PC-3 (cell line): ENCODE data around the gene PFKM. TPM values are rescaled to one million over a fixed set of nuclear protein-coding genes. Genes with fewer than 3 reads are reported as not detected.

Experiments used
- ATAC-seq: fragments of 200-7000 bp; cut with Tn5 transposase; 2 replicates; pipeline ENCODE4 v1.9.1; 2020; ENCODE audit warnings: mild to moderate bottlenecking, moderate library complexity
- BruUV-seq: library from RNA; stranded (reverse); fragments of 400-500 nt; replicated peaks from 2 replicates; lab custom pipeline; 2021; lab: Mats Ljungman, UMichigan
- CTCF ChIA-PET: fragments of 300-600 bp; sonication (Branson Sonifier 250); formaldehyde crosslinking; loops from one replicate; lab custom pipeline; 2022; ENCODE audit warnings: antibody characterized with exemption; lab: Charles Lee
- POLR2A ChIA-PET: fragments of 300-600 bp; sonication (Branson Sonifier 250); formaldehyde crosslinking; loops from one replicate; lab custom pipeline; 2022; ENCODE audit warnings: antibody characterized with exemption; ENCODE audit not compliant: unreplicated experiment; lab: Charles Lee
- DNase-seq: peaks from one replicate; pipeline ENCODE4 v3.0.0-alpha.2; 2015
- H2AFZ ChIP-seq: fragments of 300-600 bp; sonication (generic); 2 replicates; pipeline ENCODE4 v1.6.0; 2016; ENCODE audit warnings: antibody characterized with exemption, low read length
- H3F3A ChIP-seq: fragments of 300-600 bp; sonication (generic); one replicate; pipeline ENCODE4 v1.6.0; 2017; ENCODE audit warnings: antibody characterized with exemption, low read length, control low read depth, mild to moderate bottlenecking; ENCODE audit not compliant: unreplicated experiment
- H3K27ac ChIP-seq: fragments of 300-600 bp; sonication (generic); 2 replicates; pipeline ENCODE4 v1.5.1; 2016; ENCODE audit warnings: mild to moderate bottlenecking, low read length
- H3K27me3 ChIP-seq: fragments of 300-600 bp; sonication (generic); 2 replicates; pipeline ENCODE4 v1.6.1; 2016; ENCODE audit warnings: low read length, mixed read lengths
- H3K36me3 ChIP-seq: fragments of 300-600 bp; sonication (generic); 2 replicates; pipeline ENCODE4 v1.6.1; 2016; ENCODE audit warnings: low read depth, mixed run types, low read length, mixed read lengths
- H3K4me1 ChIP-seq: fragments of 300-600 bp; sonication (generic); 2 replicates; pipeline ENCODE4 v1.5.1; 2016; ENCODE audit warnings: low read length; ENCODE audit not compliant: insufficient read depth
- H3K4me2 ChIP-seq: fragments of 300-600 bp; sonication (generic); 2 replicates; pipeline ENCODE4 v1.6.0; 2016; ENCODE audit warnings: low read length
- H3K4me3 ChIP-seq: fragments of 300-600 bp; sonication (generic); 2 replicates; pipeline ENCODE4 v1.5.1; 2016; ENCODE audit warnings: mild to moderate bottlenecking, low read length, mixed read lengths
- H3K79me2 ChIP-seq: fragments of 300-600 bp; sonication (generic); 2 replicates; pipeline ENCODE4 v1.6.1; 2017; ENCODE audit warnings: low read length, mixed read lengths
- H3K9ac ChIP-seq: fragments of 300-600 bp; sonication (generic); 2 replicates; pipeline ENCODE4 v1.6.0; 2016; ENCODE audit warnings: mild to moderate bottlenecking, low read length
- H3K9me2 ChIP-seq: fragments of 300-600 bp; sonication (generic); replicated peaks from 2 replicates; pipeline ENCODE4 v1.6.1; 2016; ENCODE audit warnings: mixed run types, low read length, mixed read lengths
- H3K9me3 ChIP-seq: fragments of 300-600 bp; sonication (generic); 2 replicates; pipeline ENCODE4 v1.6.1; 2016; ENCODE audit warnings: low read length, mixed read lengths
- H4K20me1 ChIP-seq: fragments of 300-600 bp; sonication (generic); 2 replicates; pipeline ENCODE4 v1.6.1; 2016; ENCODE audit warnings: low read length, mixed read lengths
- EZH2 ChIP-seq: fragments of 300-600 bp; sonication (generic); IDR thresholded peaks from one replicate; pipeline ENCODE4 v1.6.1; 2017; ENCODE audit warnings: antibody characterized with exemption, mild to moderate bottlenecking, low read length; ENCODE audit not compliant: unreplicated experiment
- EZH2phosphoT487 ChIP-seq: fragments of 300-600 bp; sonication (generic); IDR thresholded peaks from 2 replicates; pipeline ENCODE4 v1.6.1; 2018; ENCODE audit warnings: mild to moderate bottlenecking, antibody characterized with exemption, low read length, borderline replicate concordance
- intact Hi-C: fragments of 100-400 bp; cut with micrococcal nuclease; formaldehyde crosslinking; loops from 2 replicates; pipeline ENCODE4 v1.9.0; 2023
- total RNA-seq: library from RNA; depleted of rRNA; stranded (reverse); fragments of >200 nt; gene quantifications from 2 replicates; pipeline ENCODE4 v1.2.3, GENCODE V29; 2014
- TF ChIP-seq, protein P1 (sequence below): fragments of 300-600 bp; sonication (generic); conservative IDR thresholded peaks from 2 replicates; pipeline ENCODE4 v1.5.1; 2017; ENCODE audit warnings: antibody characterized with exemption, low read depth, mild to moderate bottlenecking, low read length

The PFKM gene
- total RNA-seq, 1 experiment from 2014 or later: 62.2 TPM

DNA sequence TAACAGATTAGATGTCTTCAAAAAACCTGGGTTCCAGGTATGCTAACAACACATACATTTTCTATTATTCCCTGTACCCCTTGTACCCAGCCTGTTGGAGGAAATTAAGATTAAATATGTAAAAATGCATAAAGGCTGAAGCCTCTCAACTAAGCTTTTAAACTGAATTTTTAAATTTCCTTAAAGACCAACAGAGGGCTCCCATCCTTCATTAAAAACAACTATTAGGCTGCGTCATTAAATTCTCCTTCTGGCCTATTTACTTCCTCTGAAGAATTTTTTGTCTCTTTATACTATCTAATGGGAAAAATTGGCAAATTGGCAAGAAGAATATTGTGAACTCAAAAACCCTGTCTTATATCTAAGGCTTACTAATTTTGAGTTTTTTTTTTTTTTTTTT is 35.1 kb upstream of the PFKM start:
- no peaks in the 10 kb centered on the region for H3K27me3 ChIP-seq
- CTCF ChIA-PET: interaction anchor here (0.6 kb wide), 1 partner anchor 21 kb away, joined by 3 read pairs; no protein-coding TSS in a partner anchor
- ATAC-seq: peak; percentile 27; the same call in 1 of the 2 replicates

DNA sequence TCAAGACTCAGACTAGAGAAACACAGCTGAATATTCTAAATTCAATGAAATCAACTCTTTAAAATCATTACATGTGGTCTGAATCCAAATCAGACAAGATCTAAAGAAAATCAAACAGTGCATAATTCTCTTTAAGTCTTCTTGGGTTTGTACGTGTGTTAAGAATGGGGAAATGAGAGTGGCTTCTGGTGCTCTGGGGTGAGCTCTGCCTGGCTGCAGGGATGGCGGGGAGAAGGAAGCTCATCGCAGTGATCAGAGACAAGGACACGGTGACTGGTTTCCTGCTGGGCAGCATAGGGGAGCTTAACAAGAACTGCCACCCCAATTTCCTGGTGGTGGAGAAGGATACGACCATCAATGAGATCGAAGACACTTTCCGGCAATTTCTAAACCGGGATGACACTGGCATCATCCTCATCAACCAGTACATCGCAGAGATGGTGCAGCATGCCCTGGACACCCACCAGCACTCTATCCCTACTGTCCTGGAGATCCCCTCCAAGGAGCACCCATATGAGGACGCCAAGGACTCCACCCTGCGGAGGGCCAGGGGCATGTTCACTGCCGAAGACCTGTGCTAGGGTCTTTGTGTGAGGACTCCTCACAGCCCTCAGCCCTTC is 34.2 kb upstream of the PFKM start:
- H3K9me3 ChIP-seq: no peaks in the 10 kb centered on the region
- ATAC-seq (no peak), DNase-seq (no peak)
- intact Hi-C loops: loop anchor here (1.0 kb wide), 3 partner anchors 80 to 369 kb away; no protein-coding TSS in a partner anchor
- H2AFZ ChIP-seq: no peak overlapping the region
- H3K27ac ChIP-seq: no peak overlapping the region
- H3K4me3 ChIP-seq: no peak overlapping the region
- no peak overlapping the region for H3K9ac ChIP-seq
- ChIA-PET POLR2A (no interaction called here), CTCF (no interaction called here)
- no peaks in the 10 kb centered on the region for H3F3A ChIP-seq
- H3K4me1 ChIP-seq: no peaks in the 10 kb centered on the region
- H3K79me2 ChIP-seq: no peaks in the 10 kb centered on the region
- H3K27me3 ChIP-seq: no peaks in the 10 kb centered on the region
- H3K36me3 ChIP-seq: peaks cover 34% of the 10 kb centered on the region; the same call in 1 of the 2 replicates
- H3K9me2 ChIP-seq: no peaks in the 10 kb centered on the region
- no TSS peak for BruUV-seq
- H3K4me2 ChIP-seq: no peak overlapping the region
- H4K20me1 ChIP-seq: no peaks in the 10 kb centered on the region
- TF ChIP-seq, protein P1, sequence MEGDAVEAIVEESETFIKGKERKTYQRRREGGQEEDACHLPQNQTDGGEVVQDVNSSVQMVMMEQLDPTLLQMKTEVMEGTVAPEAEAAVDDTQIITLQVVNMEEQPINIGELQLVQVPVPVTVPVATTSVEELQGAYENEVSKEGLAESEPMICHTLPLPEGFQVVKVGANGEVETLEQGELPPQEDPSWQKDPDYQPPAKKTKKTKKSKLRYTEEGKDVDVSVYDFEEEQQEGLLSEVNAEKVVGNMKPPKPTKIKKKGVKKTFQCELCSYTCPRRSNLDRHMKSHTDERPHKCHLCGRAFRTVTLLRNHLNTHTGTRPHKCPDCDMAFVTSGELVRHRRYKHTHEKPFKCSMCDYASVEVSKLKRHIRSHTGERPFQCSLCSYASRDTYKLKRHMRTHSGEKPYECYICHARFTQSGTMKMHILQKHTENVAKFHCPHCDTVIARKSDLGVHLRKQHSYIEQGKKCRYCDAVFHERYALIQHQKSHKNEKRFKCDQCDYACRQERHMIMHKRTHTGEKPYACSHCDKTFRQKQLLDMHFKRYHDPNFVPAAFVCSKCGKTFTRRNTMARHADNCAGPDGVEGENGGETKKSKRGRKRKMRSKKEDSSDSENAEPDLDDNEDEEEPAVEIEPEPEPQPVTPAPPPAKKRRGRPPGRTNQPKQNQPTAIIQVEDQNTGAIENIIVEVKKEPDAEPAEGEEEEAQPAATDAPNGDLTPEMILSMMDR: no peak
- no peak for TF ChIP-seq EZH2
- no peak for TF ChIP-seq EZH2phosphoT487

More for the DNA sequence above, 35.1 kb upstream of the PFKM start:
- Histone ChIP-seq H3K9ac (no peak overlapping the region), H3K4me1 (no peaks in the 10 kb centered on the region), H3K4me2 (no peak overlapping the region), H3K79me2 (no peaks in the 10 kb centered on the region), H2AFZ (no peak overlapping the region), H3K4me3 (no peak overlapping the region), H3K27ac (no peak overlapping the region), H3K36me3 (peaks cover 30% of the 10 kb centered on the region; the same call in 1 of the 2 replicates), H3K9me2 (no peaks in the 10 kb centered on the region), H4K20me1 (no peaks in the 10 kb centered on the region), H3F3A (no peaks in the 10 kb centered on the region), H3K9me3 (no peaks in the 10 kb centered on the region)
- no TSS peak for BruUV-seq
- no peak for TF ChIP-seq EZH2phosphoT487
- TF ChIP-seq, protein P1: peak; percentile 51
- TF ChIP-seq EZH2: no peak
- DNase-seq: peak; percentile 25
- POLR2A ChIA-PET: no interaction called here
- intact Hi-C loops: loop anchor here (1.0 kb wide), 3 partner anchors 81 to 370 kb away; no protein-coding TSS in a partner anchor

DNA sequence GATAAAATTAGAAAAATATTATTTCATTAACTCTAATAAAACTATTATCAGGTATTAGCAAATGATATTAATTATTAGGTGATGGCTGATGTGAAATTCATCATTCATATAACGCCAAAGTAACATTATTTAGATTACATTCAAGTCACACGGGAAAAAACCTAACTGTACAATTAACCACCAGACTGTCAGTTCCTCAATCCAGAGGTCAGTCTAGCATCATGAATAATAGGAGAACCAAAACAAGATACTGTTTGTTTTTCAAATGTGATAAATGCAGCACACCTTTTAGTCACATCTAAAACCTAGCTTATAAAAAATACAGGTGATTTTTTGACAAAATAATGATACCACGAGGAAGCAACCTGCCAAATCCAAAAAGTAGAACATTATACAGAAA is 32.8 kb upstream of the PFKM start:
- no peak for ATAC-seq
- ChIA-PET CTCF (no interaction called here), POLR2A (interaction anchor here (0.6 kb wide), 1 partner anchor 199 kb away, joined by 6 read pairs; no protein-coding TSS in a partner anchor)
- no peaks in the 10 kb centered on the region for H4K20me1 ChIP-seq
- intact Hi-C loops: no loop called here
- H3K4me3 ChIP-seq: no peak overlapping the region
- H3K4me2 ChIP-seq: no peak overlapping the region
- no peak for TF ChIP-seq EZH2
- TF ChIP-seq EZH2phosphoT487: no peak
- TF ChIP-seq, protein P1: no peak
- H3K4me1 ChIP-seq: no peaks in the 10 kb centered on the region
- H2AFZ ChIP-seq: no peak overlapping the region
- H3F3A ChIP-seq: no peaks in the 10 kb centered on the region
- no peaks in the 10 kb centered on the region for H3K79me2 ChIP-seq
- no peaks in the 10 kb centered on the region for H3K9me2 ChIP-seq
- H3K9ac ChIP-seq: no peak overlapping the region
- BruUV-seq: no TSS peak
- H3K27me3 ChIP-seq: no peaks in the 10 kb centered on the region
- DNase-seq: no peak
- no peaks in the 10 kb centered on the region for H3K9me3 ChIP-seq
- peaks cover 35% of the 10 kb centered on the region; the same call in 1 of the 2 replicates for H3K36me3 ChIP-seq
- no peak overlapping the region for H3K27ac ChIP-seq
